ENCODE results near the gene RTN3. TPM values are rescaled to one million over a fixed set of nuclear protein-coding genes. Genes with fewer than 3 reads are reported as not detected.
A peak's percentile ranks its signal among the peaks of the same experiment; 100 is the strongest.

Gene RTN3
- total RNA-seq, 1 experiment from 2014 or later = 95.0 TPM

DNA sequence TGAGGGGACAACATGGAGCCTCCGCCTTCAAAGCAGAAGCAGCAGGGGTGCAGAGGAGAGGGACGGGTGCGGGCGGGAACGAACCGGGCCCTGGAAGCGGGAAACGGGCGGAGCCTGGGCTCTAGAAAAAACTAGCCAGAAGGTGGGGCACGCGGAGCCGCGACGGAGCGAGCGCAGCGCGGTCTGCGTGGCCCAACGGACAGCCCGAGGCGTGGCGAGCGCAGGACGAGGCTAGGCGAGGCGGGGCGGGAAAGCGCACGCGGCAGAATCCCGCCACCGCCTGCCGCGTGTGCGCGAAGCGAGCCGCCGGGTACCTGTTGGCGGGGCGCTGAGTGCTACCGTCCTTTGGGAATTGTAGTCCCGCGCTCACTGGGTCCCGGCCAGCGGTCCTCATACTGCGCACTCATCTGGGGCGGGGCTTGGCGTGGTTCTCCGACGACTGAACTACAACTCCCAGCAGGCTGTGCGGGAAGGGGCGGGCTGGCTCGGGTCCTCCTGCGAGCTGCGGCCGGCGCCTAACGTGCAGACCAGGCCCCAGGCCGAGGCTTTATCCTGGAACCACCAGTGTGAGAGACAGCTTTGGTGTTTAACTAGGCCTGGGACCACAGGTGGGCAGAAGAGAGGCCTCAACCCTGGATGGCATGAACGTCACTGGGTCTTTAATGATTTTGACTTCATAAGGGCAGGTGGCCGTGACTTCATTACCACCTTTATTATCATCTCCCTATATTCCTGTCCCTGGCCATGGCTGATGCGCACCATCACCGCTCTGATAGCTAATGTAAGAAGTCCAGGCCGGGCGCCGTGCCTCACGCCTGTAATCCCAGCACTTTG, 9.8 kb upstream of the RTN3 start, which contains the start of gene ATL3 (continued):
- TF ChIP-seq, protein P1, sequence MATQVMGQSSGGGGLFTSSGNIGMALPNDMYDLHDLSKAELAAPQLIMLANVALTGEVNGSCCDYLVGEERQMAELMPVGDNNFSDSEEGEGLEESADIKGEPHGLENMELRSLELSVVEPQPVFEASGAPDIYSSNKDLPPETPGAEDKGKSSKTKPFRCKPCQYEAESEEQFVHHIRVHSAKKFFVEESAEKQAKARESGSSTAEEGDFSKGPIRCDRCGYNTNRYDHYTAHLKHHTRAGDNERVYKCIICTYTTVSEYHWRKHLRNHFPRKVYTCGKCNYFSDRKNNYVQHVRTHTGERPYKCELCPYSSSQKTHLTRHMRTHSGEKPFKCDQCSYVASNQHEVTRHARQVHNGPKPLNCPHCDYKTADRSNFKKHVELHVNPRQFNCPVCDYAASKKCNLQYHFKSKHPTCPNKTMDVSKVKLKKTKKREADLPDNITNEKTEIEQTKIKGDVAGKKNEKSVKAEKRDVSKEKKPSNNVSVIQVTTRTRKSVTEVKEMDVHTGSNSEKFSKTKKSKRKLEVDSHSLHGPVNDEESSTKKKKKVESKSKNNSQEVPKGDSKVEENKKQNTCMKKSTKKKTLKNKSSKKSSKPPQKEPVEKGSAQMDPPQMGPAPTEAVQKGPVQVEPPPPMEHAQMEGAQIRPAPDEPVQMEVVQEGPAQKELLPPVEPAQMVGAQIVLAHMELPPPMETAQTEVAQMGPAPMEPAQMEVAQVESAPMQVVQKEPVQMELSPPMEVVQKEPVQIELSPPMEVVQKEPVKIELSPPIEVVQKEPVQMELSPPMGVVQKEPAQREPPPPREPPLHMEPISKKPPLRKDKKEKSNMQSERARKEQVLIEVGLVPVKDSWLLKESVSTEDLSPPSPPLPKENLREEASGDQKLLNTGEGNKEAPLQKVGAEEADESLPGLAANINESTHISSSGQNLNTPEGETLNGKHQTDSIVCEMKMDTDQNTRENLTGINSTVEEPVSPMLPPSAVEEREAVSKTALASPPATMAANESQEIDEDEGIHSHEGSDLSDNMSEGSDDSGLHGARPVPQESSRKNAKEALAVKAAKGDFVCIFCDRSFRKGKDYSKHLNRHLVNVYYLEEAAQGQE (IDR thresholded peaks at IDR 0.05; ENCODE audit: low read depth) = no peak
- peak; percentile 93 for TF ChIP-seq ZFX (IDR thresholded peaks at IDR 0.05)

DNA sequence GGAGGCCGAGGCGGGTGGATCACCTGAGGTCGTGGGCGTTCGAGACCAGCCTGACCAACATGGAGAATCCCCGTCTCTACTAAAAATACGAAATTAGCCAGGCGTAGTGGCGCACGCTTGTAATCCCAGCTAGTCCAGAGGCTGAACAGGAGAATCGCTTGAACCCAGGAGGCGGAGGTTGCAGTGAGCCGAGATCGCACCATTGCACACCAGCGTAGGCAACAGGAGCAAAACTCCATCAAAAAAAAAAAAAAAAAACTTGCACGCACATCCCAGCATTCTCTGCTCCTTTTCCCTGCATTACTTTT, 9.2 kb upstream of the RTN3 start:
- intact Hi-C loops (cut with micrococcal nuclease) = no loop called here
- H3K4me1 ChIP-seq (ENCODE audit: control insufficient read depth in 1 of 2, insufficient read depth in 2 of 2, low read length in 2 of 2) = peaks cover 25 to 49% of the 10 kb centered on the region in 2 experiments
- no peaks in the 10 kb centered on the region for H3K36me3 ChIP-seq (ENCODE audit: control insufficient read depth in 1 of 2, insufficient read depth in 2 of 2, low read length in 2 of 2)
- H4K20me1 ChIP-seq (ENCODE audit: insufficient read depth) = no peaks in the 10 kb centered on the region
- CTCF ChIA-PET = interaction anchor here (2.1 kb wide), 1 partner anchor 9 kb away, joined by 7 read pairs; the partner anchor contains the start of gene RTN3
- H3K9ac ChIP-seq (ENCODE audit: low read length) = no peak overlapping the region
- H3K9me3 ChIP-seq (ENCODE audit: control insufficient read depth in 1 of 2, insufficient read depth in 1 of 2, low read depth in 1 of 2, low read length in 2 of 2) = no peaks in the 10 kb centered on the region
- no peaks in the 10 kb centered on the region for H3K9me2 ChIP-seq (ENCODE audit: insufficient read depth)
- H3K27ac ChIP-seq (ENCODE audit: low read depth, low read length) = no peak overlapping the region
- ATAC-seq (no peak), DNase-seq (ENCODE audit: low read depth, low spot score) (no peak)
- no TSS peak for BruUV-seq (replicated peaks)
- H2AFZ ChIP-seq (ENCODE audit: low read depth, low read length, poor library complexity, severe bottlenecking) = no peak overlapping the region
- TF ChIP-seq CEBPB (IDR thresholded peaks at IDR 0.05; ENCODE audit: low read depth) = no peak
- TF ChIP-seq ELF1 (IDR thresholded peaks at IDR 0.05; ENCODE audit: borderline replicate concordance, low read depth) = no peak
- TF ChIP-seq SP1 (IDR thresholded peaks at IDR 0.05; ENCODE audit: low read depth) = no peak
- no peak for TF ChIP-seq YY1 (IDR thresholded peaks at IDR 0.05; ENCODE audit: extremely low read depth, insufficient replicate concordance, low read depth, low read length)
- no peak overlapping the region for H3K4me3 ChIP-seq (replicated peaks in 1 of 2; ENCODE audit: low read depth in 1 of 2, low read length in 2 of 2)
- H3K4me2 ChIP-seq (ENCODE audit: low read length) = no peak overlapping the region
- peaks cover 35% of the 10 kb centered on the region for H3K79me2 ChIP-seq (ENCODE audit: insufficient read depth, low read length)
- RAD21 ChIA-PET (ENCODE audit: low non-redundant PET in 1 of 2, low total read pairs in 2 of 2, uncharacterized antibody in 2 of 2, unreplicated experiment in 2 of 2) = no interaction called here
- H3K27me3 ChIP-seq (ENCODE audit: insufficient read depth, low read length) = no peaks in the 10 kb centered on the region
- POLR2A ChIA-PET = interaction anchor here (4.3 kb wide), 1 partner anchor 10 kb away, joined by 24 read pairs; the partner anchor contains the start of gene RTN3
